Renal pelvis (tissue), 12 donors: Measurements from ENCODE around the gene CCNY. TPM values are rescaled to one million over a fixed set of nuclear protein-coding genes. Genes with fewer than 3 reads are reported as not detected.
"Not testable (repeated sequence)": the region's sequence is repeated elsewhere in the genome, so short reads cannot be mapped to it uniquely, and the experiment has no call there.

Experiments used
- DNase-seq: peaks from one replicate; pipeline ENCODE4 v3.0.0-alpha.2; 2013
- long read RNA-seq, 16 experiments: transcript quantifications; one replicate each; lab custom pipeline, GENCODE V29; 2026
- polyA plus RNA-seq, 3 donors: library from polyadenylated mRNA; unstranded; fragments of 120-200 nt; gene quantifications; one replicate each; pipeline ENCODE4 v1.2.1, GENCODE V29; 2013; ENCODE audit not compliant: insufficient read length in 3 of 3

CCNY gene
- polyA plus RNA-seq: 100 to 1,000 TPM in 2 of 3 donors, 10 to 100 TPM in 1; 98.3 to 102 (median 101) TPM
- long read RNA-seq, donor 1, full-length matches to known transcripts: 20 of 37 reads
- long read RNA-seq, donor 1, partial matches to known transcripts: 17 of 37 reads
- long read RNA-seq, donor 1, other reads (novel, unspliced or antisense): 0 of 37 reads
- long read RNA-seq, donor 2, transcript CCNY-203 (10 exons, 3,960 nt): major isoform, 19 of 19 reads
- long read RNA-seq, donor 2, partial matches to known transcripts: 0 of 19 reads
- long read RNA-seq, donor 2, other reads (novel, unspliced or antisense): 0 of 19 reads
- long read RNA-seq, donor 3, full-length matches to known transcripts: 14 of 55 reads
- long read RNA-seq, donor 3, partial matches to known transcripts: 41 of 55 reads
- long read RNA-seq, donor 3, other reads (novel, unspliced or antisense): 0 of 55 reads
- long read RNA-seq, donor 4, transcript CCNY-203 (10 exons, 3,960 nt): major isoform, 20 of 33 reads
- long read RNA-seq, donor 4, partial matches to known transcripts: 13 of 33 reads
- long read RNA-seq, donor 4, other reads (novel, unspliced or antisense): 0 of 33 reads
- long read RNA-seq, donor 5, transcript CCNY-203 (10 exons, 3,960 nt): major isoform, 13 of 13 reads
- long read RNA-seq, donor 5, partial matches to known transcripts: 0 of 13 reads
- long read RNA-seq, donor 5, other reads (novel, unspliced or antisense): 0 of 13 reads
- long read RNA-seq, donor 6, transcript CCNY-203 (10 exons, 3,960 nt): major isoform, 22 of 33 reads
- long read RNA-seq, donor 6, partial matches to known transcripts: 11 of 33 reads
- long read RNA-seq, donor 6, other reads (novel, unspliced or antisense): 0 of 33 reads
- long read RNA-seq, donor 7, transcript CCNY-203 (10 exons, 3,960 nt): major isoform, 28 of 33 reads
- long read RNA-seq, donor 7, partial matches to known transcripts: 5 of 33 reads
- long read RNA-seq, donor 7, other reads (novel, unspliced or antisense): 0 of 33 reads
- long read RNA-seq, donor 8, transcript CCNY-203 (10 exons, 3,960 nt): major isoform, 5 of 31 reads
- long read RNA-seq, donor 8, partial matches to known transcripts: 26 of 31 reads
- long read RNA-seq, donor 8, other reads (novel, unspliced or antisense): 0 of 31 reads
- long read RNA-seq, donor 9, transcript CCNY-203 (10 exons, 3,960 nt): major isoform, 24 of 42 reads
- long read RNA-seq, donor 9, partial matches to known transcripts: 18 of 42 reads
- long read RNA-seq, donor 9, other reads (novel, unspliced or antisense): 0 of 42 reads
- long read RNA-seq, donor 10, full-length matches to known transcripts: 17 of 65 reads
- long read RNA-seq, donor 10, partial matches to known transcripts: 48 of 65 reads
- long read RNA-seq, donor 10, other reads (novel, unspliced or antisense): 0 of 65 reads
- long read RNA-seq, donor 11, transcript CCNY-203 (10 exons, 3,960 nt): major isoform, 17 of 17 reads
- long read RNA-seq, donor 11, partial matches to known transcripts: 0 of 17 reads
- long read RNA-seq, donor 11, other reads (novel, unspliced or antisense): 0 of 17 reads
- long read RNA-seq, donor 12, full-length matches to known transcripts: 36 of 36 reads
- long read RNA-seq, donor 12, partial matches to known transcripts: 0 of 36 reads
- long read RNA-seq, donor 12, other reads (novel, unspliced or antisense): 0 of 36 reads
- long read RNA-seq, donor 13, full-length matches to known transcripts: 14 of 48 reads
- long read RNA-seq, donor 13, partial matches to known transcripts: 34 of 48 reads
- long read RNA-seq, donor 13, other reads (novel, unspliced or antisense): 0 of 48 reads
- long read RNA-seq, donor 14: 0 reads
- long read RNA-seq, donor 15, transcript CCNY-203 (10 exons, 3,960 nt): major isoform, 21 of 21 reads
- long read RNA-seq, donor 15, partial matches to known transcripts: 0 of 21 reads
- long read RNA-seq, donor 15, other reads (novel, unspliced or antisense): 0 of 21 reads
- long read RNA-seq, donor 16, full-length matches to known transcripts: 21 of 21 reads
- long read RNA-seq, donor 16, partial matches to known transcripts: 0 of 21 reads
- long read RNA-seq, donor 16, other reads (novel, unspliced or antisense): 0 of 21 reads

DNA sequence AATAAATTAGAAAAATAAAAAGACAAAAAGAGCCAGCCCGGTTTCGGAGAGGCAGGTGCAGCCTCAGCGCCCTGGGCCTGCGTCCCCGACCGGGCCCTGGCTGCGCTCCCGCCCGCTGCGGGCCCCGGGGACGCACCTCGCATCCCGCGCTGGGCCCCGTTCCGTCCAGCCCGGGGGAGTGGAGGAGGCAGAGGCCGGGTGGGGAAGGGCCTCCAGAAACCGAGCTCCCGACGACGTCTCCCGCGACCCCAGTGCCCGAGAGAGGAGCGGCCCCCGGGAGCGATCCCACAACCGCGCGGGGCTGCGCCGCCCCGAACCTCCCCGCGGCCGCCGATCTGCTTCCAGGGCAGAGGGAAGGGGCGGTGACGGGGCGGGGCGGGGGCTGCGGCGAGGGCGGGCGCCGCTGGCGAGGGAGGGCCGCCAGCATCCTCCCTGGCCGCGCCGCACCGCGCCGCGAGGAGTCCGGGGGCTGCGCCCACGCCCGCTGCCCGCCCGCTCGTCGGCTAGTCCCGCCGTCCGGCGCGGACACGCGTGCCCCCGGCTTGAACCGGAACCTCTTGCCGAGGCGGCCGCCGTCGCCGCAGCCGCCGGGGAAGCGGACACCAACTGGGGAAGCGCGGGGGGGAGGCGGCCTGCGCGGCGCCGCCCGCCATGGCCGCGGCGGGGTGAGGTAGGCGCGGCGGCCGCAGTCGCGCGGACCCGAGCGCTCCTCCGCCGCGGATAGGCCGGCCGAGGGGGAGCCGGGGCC, at the start of gene CCNY:
CCNY (plus strand) TSS at position 426 of the 748 bp plus-strand sequence. CDS start 545 bp downstream, outside the sequence.
- DNase-seq: peak; percentile 75

DNA sequence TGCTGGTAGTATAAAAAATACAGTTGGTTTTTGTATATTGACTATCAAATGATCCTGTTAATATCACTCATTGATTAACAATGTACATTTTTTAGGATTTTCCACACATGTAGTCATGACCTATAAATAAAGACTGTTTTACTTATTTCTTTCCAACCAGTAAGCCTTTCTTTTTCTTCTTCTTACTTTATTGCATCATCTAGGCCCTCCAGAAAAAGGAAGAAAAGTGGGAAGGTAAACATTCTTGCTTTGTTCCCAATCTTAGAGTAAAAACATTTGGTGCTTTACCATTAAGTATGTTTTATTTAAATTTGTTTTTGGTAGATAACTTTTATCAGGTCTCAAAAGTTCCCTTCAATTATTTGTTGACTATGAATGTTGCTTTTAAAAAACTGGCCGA, 47.1 kb upstream of the CCNY start:
- DNase-seq: no peak

DNA sequence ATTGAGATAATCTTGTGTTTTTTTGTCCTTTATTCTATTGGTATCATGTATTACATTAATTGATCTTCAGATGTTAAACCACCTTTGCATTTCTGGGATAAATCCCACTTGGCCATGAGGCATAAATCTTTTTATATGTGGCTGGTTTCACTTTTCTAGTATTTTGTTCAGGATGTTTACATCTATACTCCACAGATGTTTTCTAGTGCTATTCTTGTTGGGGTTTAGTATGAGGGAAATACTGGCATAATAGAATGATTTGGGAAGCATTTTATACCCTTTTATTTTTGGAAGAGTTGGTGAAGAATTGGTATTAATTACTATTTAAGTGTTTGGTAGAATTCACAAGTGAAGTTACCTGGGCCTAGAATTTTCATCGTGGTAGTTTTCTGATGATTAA, 41.8 kb upstream of the CCNY start:
- DNase-seq: no peak

DNA sequence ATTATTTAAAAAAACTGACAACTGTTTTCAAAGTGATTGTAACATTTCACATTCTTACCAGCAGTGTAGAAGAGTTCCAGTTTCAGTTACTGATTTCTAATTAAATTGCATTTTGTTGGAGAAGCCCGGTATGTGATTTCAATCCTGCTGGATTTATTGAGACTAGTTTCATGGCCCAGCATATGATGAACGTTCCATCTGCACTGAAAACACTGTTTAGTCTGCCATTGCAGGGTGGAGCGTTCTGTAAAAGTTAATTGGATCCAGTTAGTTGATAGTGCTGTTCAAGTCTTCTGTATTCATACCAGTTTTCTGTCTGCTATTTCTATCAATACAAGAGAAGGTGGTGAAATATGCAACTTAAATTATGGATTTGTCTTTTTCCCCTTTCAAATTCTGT, 37.3 kb upstream of the CCNY start:
- DNase-seq: no peak

DNA sequence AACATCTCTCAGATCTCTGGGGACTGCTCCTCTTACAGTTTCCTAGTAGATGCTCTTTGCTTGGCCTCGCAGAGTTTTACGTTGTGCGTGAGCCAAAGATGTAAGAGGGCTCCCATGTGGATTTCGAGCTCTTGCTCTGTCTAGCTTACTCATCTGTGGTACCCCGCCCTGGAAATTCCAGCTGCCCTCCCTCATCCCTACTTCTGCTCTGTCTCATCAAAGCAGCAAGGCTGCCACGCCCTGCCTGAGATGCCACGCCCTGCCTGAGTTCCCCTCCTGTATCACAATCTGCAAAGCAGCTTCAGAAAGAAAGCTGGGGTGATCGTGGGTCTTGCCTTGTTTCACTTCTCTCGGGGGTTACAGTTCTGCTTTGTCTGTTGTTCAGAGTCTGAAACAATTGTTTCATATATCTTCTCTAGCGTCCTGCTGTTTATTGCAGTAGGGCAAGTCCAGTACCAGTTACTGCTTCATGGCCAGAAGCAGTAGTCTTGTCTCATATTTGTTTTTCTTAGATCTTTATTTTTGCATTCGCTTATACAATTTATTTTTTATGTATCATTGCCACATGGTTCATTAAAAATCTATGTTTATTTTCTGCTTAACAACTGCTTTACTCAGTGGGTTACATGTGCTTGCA, 36.1 kb upstream of the CCNY start:
- DNase-seq: no peak

DNA sequence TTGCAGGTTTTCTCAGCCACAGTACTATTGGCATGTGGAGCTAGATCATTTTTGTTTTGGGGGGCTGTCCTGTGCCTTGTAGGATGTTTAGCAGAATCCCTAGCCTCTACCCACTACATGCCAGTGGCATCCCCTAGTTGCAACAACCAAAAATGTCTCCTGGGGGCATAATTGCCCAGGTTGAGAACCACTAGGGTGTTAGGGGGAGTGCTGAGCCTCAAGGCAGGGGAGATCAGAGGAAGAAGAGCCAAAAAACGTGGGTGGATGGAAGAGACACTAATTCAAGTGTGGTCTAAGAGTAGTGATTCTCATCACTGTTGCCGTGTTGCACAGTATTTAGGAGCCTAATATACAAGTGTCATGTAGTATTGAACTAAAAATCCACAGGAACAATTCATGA, 31.7 kb upstream of the CCNY start:
- no peak for DNase-seq

DNA sequence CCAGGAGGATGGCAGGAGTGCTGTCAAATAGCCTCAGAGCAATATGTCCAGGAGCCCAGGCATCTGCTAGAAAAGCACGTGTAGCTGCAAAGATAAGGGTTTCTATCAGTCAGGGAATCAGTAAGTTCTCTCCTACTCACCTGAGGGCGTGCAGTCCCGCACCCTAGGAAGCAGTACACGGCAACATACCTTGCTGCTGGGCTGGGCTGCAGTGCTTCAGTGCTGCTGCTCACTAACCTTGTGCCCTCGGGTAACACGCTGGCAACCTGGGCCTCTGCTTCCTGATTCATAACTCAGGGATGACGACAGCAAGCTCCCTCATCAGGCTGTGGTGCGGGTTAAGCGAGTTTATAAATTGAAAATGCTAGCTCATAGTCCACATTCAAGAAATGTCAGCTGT, 29.5 kb upstream of the CCNY start:
- peak; percentile 23 for DNase-seq

DNA sequence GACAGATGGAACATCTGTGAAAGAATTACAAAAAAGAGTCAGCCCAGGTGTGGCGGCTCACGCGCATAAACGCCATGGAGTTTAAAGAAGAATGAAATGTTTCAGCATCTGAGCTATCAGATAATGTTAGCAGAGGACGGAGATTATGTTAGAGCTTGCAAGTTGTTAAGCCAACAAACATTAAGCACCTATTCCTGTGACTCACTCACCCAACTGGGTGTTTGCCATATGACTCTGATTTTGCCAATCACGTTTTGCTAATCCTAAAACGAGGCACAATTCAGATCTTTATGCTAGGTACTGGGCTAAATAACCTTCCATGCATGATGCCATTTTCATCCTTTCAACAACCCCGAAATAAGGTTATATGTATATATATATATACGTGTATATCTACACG, 29.0 kb upstream of the CCNY start:
- DNase-seq: no peak

DNA sequence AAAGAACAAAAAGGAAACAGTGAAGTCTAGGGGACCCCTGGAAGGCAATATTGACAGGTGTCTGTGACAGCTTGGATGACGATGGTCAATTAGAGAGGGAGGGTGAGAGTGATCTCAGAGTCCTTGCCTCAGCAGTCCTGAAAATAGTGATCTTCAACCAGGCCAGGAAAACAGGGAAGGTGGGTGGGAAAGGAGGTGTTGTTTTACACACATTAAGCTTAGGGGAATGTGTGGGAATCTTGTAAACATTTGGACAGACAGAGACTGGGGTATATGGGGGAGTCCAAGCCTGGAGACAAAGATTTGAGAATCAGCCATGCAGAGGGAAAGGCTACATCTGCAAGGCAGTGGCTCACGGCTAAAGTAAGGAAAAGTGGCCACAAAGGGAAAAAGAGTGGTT, 27.5 kb upstream of the CCNY start:
- DNase-seq: no peak

DNA sequence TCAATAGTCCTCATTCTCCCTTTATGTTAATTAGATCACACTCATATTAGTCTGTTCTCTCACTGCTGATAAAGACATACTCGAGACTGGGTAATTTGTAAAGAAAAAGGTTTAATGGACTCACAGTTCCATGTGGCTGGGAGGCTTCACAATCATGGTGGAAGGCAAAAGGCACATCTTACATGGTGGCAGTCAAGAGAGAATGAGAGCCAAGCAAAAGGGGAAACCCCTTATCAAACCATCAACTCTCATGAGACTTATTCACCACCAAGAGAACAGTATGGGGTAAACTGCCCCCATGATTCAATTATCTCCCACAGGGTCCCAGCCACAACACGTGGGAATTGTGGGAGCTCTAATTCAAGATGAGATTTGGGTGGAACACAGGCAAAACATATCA, 22.2 kb upstream of the CCNY start:
- not testable (repeated sequence) for DNase-seq

DNA sequence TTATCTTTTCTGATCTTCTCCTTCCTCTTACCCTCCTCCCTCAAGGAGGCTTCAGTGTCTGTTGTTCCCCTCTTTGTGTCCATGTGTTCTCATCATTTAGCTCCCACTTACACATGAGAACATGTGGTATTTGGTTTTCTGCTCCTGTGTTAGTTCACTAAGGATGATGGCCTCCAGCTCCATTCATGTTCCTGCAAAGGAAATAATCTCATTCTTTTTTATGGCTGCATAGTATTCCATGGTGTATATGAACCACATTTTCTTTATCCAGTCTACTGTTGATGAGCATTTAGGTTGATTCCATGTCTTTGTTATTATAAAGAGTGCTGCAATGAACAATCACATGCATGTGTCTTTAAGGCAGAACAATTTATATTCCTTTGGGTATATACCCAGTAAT, 21.1 kb upstream of the CCNY start:
- not testable (repeated sequence) for DNase-seq

DNA sequence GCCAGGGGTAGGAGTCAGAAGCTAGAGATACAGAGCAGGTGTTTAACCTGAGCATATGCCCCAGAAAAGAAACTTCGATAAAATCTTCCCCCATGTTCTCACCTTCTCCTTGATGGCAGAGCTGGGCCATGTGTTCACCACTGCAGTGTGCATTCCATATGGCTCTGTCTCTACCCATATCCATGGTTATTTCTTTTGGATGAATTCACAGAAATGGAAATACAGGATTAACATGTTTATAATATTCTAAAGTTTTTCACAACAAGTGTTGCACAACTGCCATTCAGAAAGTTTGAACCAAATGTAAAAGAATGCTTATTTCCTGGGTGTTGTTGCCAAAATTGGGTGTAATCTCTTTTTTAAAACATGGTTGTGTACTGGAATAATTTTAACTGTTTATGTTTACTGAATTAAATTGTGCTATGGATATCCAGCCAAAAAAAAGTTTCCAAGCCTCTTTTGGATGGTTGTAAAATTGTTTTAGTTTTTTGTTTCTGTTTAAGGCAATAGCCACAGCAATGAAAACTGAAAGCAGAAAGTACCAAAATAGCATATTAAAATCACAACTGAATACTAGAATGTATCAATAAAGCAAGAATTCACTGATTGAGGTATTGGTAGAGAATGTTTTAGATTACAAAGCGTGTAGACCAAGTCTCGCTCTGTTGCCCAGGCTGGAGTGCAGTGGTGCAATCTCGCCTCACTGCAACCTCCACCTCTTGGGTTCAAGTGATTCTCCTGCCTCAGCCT, 19.9 kb upstream of the CCNY start:
- no peak for DNase-seq

DNA sequence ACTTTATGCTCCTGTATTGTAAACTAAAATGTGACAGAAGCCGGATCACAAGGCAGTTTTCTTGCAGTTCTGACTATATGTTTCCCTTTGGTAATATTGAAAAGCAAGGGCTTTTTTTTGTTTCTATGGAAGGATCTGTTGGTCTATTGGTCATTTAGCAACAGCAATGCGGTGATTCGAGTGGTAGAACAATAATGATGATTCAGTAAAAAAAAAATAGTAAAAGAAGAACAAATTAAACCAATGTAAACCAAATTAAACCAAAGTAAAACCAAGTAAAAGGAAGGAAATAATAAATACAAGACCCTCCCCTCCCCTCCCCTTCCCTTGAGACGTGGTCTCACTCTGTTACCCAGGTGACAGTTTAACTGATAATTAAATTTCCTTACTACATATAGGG, 17.8 kb upstream of the CCNY start:
- no peak for DNase-seq

DNA sequence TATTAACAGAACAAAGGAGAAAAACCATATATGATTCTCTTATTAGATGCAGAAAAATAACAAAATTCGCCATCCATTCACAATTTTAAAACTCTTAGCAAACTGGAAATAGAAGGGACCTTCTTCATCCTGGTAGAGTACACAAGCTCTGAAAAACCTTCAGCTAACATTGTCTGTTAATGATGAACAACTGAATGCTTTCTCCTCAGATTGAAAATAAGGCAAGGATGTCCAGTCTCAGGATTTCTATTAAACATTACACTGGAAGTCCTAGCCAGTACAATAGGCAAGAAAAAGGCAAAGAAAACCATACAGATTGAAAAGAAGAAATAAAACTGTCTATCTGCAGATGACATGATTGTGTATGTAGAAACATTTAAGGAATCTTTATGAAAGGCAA, 16.0 kb upstream of the CCNY start:
- DNase-seq: no peak

DNA sequence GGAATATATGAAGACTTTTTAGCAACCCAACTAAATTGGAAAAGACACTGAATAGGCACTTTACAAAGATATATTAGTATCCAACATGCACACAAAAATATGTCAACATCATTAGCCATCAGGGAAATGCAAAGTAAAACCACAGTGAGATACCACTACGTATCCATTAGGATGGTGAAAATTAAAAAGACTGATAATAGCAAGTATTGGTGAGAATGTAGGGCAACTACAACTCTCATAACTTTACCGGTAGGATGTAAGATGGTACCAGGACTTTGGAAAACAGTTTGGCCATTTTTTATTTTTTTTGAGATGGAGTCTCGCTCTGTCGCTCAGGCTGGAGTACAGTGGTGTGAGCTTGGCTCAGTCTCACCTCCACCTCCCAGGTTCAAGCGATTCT, 13.7 kb upstream of the CCNY start:
- no peak for DNase-seq

DNA sequence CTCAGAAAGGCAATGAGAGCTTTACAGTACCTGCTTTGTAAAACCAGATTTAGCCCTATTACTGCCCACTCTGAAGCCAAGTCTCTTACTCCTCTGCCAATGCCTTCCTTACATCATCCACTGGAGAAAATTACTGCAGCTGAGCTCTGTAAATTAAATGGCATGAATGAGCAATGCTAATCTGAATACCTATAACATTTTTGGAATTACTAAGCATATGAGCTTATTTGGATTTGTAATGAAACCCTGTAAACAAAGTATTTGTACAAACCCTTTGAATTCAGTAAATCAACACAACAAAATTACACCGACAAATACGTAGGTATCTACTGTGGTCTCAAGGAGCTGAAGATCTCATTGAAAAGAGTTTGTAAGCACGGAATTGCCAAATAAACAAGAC, 12.1 kb upstream of the CCNY start:
- no peak for DNase-seq

DNA sequence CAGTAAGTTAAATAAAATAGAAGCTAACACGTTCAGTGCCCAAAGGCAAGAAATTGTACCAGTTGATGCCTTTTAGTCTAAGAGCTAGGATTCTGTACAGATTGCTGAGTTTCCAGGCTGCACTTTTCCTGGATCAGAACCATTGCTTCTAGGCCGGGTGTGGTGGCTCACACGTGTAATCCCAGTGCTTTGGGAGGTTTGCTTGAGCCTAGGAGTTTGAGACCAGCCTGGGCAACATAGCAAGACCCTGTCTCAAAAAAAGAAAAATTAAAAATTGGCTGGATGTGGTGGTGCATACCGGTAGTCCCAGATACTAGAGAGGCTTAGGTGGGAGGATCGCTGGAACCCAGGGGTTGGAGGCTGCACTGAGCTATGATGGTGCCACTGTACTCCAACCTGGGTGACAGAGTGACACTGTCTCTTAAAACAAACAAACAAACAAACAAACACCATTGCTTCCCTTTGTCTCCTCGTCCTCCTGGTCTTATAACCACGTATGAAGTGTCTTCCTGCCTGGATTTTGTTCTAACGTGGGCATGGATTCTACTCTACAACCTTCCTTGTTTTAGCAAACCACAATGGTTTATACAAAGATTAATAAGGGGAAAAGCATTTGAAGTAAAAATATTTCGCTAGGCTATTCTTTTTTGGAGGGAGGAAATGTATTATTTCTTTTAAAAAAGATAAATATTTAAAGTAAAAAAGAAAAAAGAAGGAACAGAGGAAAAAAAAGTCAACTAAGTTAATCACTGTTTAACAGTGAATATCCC, 9.7 kb upstream of the CCNY start:
- no peak for DNase-seq
